GM12873 (cell line): Measurements from ENCODE around the gene FAM3A.

Source experiments
- TF ChIP-seq, protein P1 (sequence below): IDR thresholded peaks from 2 replicates; pipeline ENCODE4 v1.5.1; 2012; ENCODE audit warnings: low read depth, mild to moderate bottlenecking, moderate library complexity, low read length, control low read depth; ENCODE audit not compliant: insufficient read depth; ENCODE audit errors: missing control alignments

The FAM3A gene

DNA sequence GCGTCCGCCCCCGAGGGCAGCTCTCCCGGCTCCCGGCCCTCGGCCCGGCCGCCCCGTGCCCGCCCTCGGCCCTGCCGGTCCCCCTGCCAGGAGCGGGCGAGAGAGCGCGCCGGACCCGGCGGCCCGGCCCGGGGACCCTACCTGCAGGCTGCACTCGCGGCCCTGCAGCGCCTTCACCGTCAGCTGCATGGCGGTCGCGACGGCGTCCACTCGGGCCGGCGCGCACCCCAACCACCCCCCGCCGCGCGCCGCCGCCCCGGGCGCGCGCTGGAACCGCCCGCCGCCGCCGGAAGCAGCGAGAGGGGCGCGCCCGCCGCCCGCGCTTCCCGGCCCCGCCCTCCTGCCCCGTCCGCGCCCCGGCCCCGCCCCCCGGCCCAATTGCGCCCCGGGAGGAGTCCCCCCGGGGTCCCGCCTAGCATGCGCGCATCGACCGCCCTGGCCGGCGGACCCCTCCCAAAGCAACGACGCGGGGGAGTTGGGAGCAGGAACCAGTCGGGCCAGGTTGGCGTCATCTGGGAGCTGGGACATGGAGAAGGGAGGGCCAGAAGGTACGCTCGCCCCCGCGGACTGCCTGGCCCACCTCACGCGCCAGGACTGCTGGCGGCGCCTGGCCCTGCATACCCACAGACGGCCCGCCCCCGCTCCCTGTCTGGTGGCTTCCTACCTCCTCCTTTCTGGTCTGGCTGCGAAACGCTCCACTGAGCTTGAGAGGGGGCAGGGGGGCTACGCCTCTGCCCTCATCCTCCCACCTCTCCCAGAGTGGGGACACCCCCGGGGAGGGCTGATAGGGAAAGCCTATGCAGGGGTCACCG, 29.4 kb downstream of the FAM3A start, which contains the start of gene UBL4A:
UBL4A (minus strand) TSS at position 220 of the 812 bp plus-strand sequence; CDS start at position 189, 31 bp downstream.
- TF ChIP-seq, protein P1, sequence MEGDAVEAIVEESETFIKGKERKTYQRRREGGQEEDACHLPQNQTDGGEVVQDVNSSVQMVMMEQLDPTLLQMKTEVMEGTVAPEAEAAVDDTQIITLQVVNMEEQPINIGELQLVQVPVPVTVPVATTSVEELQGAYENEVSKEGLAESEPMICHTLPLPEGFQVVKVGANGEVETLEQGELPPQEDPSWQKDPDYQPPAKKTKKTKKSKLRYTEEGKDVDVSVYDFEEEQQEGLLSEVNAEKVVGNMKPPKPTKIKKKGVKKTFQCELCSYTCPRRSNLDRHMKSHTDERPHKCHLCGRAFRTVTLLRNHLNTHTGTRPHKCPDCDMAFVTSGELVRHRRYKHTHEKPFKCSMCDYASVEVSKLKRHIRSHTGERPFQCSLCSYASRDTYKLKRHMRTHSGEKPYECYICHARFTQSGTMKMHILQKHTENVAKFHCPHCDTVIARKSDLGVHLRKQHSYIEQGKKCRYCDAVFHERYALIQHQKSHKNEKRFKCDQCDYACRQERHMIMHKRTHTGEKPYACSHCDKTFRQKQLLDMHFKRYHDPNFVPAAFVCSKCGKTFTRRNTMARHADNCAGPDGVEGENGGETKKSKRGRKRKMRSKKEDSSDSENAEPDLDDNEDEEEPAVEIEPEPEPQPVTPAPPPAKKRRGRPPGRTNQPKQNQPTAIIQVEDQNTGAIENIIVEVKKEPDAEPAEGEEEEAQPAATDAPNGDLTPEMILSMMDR, result no peak

GRCh38 chrX:154486052-154486395, 30.0 kb downstream of the FAM3A start:
- TF ChIP-seq, protein P1, result no peak

- TF ChIP-seq, protein P1, result no peak
These were observed 30.6 kb downstream of the FAM3A start for GRCh38 chrX:154485150-154486051.

DNA sequence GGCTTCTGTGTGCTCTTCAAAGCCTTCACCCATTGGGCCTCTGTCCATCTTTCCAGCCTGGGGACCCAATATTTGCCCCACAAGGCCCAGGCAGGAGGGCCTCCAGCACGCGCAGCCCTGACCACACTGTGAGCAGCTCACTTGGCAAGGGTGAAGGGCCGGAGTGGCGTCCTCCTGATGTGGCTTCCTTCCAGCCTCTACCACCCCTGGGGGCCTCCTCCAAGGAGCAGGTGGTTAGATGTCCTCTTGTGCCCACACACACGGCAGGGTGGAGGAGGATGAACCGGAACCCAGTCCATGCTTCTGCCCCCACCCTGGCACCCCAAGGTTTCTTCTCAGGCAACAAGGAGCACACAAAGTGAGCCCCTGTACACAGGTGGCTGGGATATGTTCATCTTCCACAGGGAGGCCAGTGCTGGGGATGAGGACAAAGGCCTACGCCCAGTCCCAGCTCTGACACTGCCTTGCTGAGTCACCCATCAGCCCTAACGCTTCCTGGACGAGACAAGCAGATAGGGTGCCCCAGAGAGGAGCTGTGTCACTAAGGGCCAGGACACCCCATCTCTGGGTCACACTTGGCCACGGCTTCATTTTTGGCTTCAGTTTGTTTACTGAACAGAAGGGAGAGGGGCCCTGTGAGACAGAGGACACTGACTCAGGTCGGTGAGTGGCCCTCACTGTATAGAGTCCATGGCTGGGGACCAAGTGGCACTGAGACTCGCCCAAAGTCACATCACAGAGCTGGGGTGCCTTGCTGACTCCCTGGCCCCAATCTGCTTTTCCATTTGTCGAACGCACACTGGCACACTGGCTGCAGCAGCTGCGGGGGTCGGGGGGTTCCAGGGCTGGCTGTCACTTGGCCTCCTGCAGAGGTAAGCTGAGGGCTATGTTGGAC, 31.5 kb downstream of the FAM3A start:
- TF ChIP-seq, protein P1, result no peak

- TF ChIP-seq, protein P1, result no peak
These were observed 32.7 kb downstream of the FAM3A start for GRCh38 chrX:154483325-154483724.

DNA sequence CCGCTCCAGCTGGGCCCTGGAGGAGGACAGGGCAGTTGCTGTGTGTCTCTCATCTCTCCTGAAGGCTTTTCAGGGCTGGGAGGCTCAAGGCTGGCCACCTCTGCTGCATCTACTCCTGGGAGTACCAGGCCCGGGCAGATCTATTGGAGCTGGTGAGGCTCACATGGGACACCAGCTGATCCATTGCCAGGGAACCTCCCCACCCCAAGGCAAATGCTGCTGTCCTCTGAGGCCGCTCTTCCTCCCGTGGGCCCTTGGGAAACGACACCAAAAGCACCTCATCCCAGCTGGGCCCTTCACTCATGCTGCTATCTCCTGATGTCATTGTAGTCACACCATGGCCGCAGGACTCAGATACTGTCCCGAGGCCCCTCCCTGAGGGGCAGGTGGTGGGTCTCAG, 33.2 kb downstream of the FAM3A start:
- TF ChIP-seq, protein P1, result no peak
